IMR-90 (cell line): ENCODE data around the gene GRID2IP. TPM values are rescaled to one million over a fixed set of nuclear protein-coding genes. Genes with fewer than 3 reads are reported as not detected.

Source experiments
- ATAC-seq: fragments of 200-7000 bp; cut with Tn5 transposase; 2 replicates; pipeline ENCODE4 v1.9.1; 2020; ENCODE audit warnings: low read depth, mild to moderate bottlenecking, moderate library complexity
- BruUV-seq: library from RNA; stranded (reverse); fragments of 400-500 nt; replicated peaks from 2 replicates; lab custom pipeline; 2021; lab: Mats Ljungman, UMichigan
- CTCF ChIA-PET: fragments of 300-600 bp; formaldehyde crosslinking; extraction: SDS; loops from one replicate; lab custom pipeline; 2021; ENCODE audit warnings: antibody characterized with exemption; lab: Yijun Ruan, JAX
- POLR2A ChIA-PET: fragments of 300-600 bp; sonication (Branson Sonifier 250); formaldehyde crosslinking; loops from one replicate; lab custom pipeline; 2022; ENCODE audit warnings: antibody characterized with exemption; ENCODE audit not compliant: unreplicated experiment; lab: Charles Lee
- DNase-seq: peaks from one replicate; pipeline ENCODE4 v3.0.0; 2013
- H2AFZ ChIP-seq: replicated peaks from 2 replicates; pipeline ENCODE3; 2013; ENCODE audit warnings: low read length, mild to moderate bottlenecking; ENCODE audit not compliant: poor library complexity
- H2AK5ac ChIP-seq: 2 replicates; pipeline ENCODE4 v1.6.1; 2013; ENCODE audit warnings: low read depth, low read length, inconsistent platforms
- H2AK9ac ChIP-seq: replicated peaks from 2 replicates; pipeline ENCODE3; 2013; ENCODE audit warnings: mild to moderate bottlenecking, low read depth, low read length, moderate library complexity; ENCODE audit not compliant: poor library complexity
- H2BK120ac ChIP-seq: 2 replicates; pipeline ENCODE4 v1.6.1; 2013; ENCODE audit warnings: low read depth, low read length, inconsistent platforms
- H2BK15ac ChIP-seq: 3 replicates; pipeline ENCODE4 v1.6.1; 2013; ENCODE audit warnings: low read depth, low read length, inconsistent platforms
- H2BK20ac ChIP-seq: 2 replicates; pipeline ENCODE4 v1.6.1; 2013; ENCODE audit warnings: low read depth, mild to moderate bottlenecking, inconsistent platforms, low read length, moderate library complexity
- H2BK5ac ChIP-seq: 2 replicates; pipeline ENCODE4 v1.6.1; 2013; ENCODE audit warnings: mild to moderate bottlenecking, low read depth, low read length, inconsistent platforms; ENCODE audit not compliant: poor library complexity, severe bottlenecking
- H3K14ac ChIP-seq: replicated peaks from 2 replicates; pipeline ENCODE4 v1.6.1; 2013; ENCODE audit warnings: low read depth, low read length, inconsistent platforms
- H3K18ac ChIP-seq: 2 replicates; pipeline ENCODE4 v1.6.1; 2013; ENCODE audit warnings: low read depth, low read length, control low read depth
- H3K23ac ChIP-seq: 2 replicates; pipeline ENCODE4 v1.6.1; 2013; ENCODE audit warnings: low read depth, low read length, inconsistent platforms
- H3K27ac ChIP-seq: 2 replicates; pipeline ENCODE4 v1.5.1; 2013; ENCODE audit warnings: mild to moderate bottlenecking, control low read depth, low read length; ENCODE audit not compliant: insufficient read depth
- H3K27me3 ChIP-seq: 2 replicates; pipeline ENCODE4 v1.6.1; 2013; ENCODE audit warnings: low read length; ENCODE audit not compliant: control insufficient read depth, insufficient read depth
- H3K36me3 ChIP-seq: 2 replicates; pipeline ENCODE4 v1.6.1; 2013; ENCODE audit warnings: low read length, mixed read lengths; ENCODE audit not compliant: control insufficient read depth, insufficient read depth
- H3K4ac ChIP-seq: 2 replicates; pipeline ENCODE4 v1.6.1; 2013; ENCODE audit warnings: low read depth, low read length, inconsistent platforms
- H3K4me1 ChIP-seq: 2 replicates; pipeline ENCODE4 v1.6.1; 2013; ENCODE audit warnings: low read length, mixed read lengths; ENCODE audit not compliant: control insufficient read depth, insufficient read depth
- H3K4me2 ChIP-seq: 2 replicates; pipeline ENCODE4 v1.6.1; 2013; ENCODE audit warnings: low read depth, mild to moderate bottlenecking, control low read depth, low read length, moderate library complexity
- H3K4me3 ChIP-seq: 2 replicates; pipeline ENCODE4 v1.5.1; 2013; ENCODE audit warnings: low read depth, mild to moderate bottlenecking, control low read depth, low read length, moderate library complexity; ENCODE audit not compliant: insufficient read depth
- H3K56ac ChIP-seq: 2 replicates; pipeline ENCODE4 v1.6.1; 2013; ENCODE audit warnings: low read length, inconsistent platforms; ENCODE audit not compliant: insufficient read depth; ENCODE audit errors: extremely low read depth
- H3K79me1 ChIP-seq, 2 experiments: 2 replicates each; pipeline ENCODE4 v1.6.1; 2013; ENCODE audit warnings: low read length in 2 of 2, inconsistent platforms in 1 of 2, low read depth in 1 of 2
- H3K9ac ChIP-seq: 2 replicates; pipeline ENCODE4 v1.6.1; 2013; ENCODE audit warnings: low read depth, low read length, control low read depth
- H3K9me1 ChIP-seq: 2 replicates; pipeline ENCODE4 v1.6.1; 2013; ENCODE audit warnings: low read length, inconsistent platforms; ENCODE audit not compliant: insufficient read depth
- H3K9me3 ChIP-seq: 2 replicates; pipeline ENCODE4 v1.6.1; 2013; ENCODE audit warnings: low read length; ENCODE audit not compliant: control insufficient read depth, insufficient read depth
- H4K20me1 ChIP-seq: 2 replicates; pipeline ENCODE4 v1.6.1; 2013; ENCODE audit warnings: low read length, inconsistent platforms; ENCODE audit not compliant: insufficient read depth
- H4K5ac ChIP-seq: 2 replicates; pipeline ENCODE4 v1.6.1; 2013; ENCODE audit warnings: mild to moderate bottlenecking, low read depth, low read length, control low read depth
- H4K8ac ChIP-seq, 2 experiments: 2 replicates each; pipeline ENCODE4 v1.6.1; 2013; ENCODE audit warnings: low read depth in 2 of 2, low read length in 2 of 2, control low read depth in 1 of 2, inconsistent platforms in 1 of 2
- H4K91ac ChIP-seq: 2 replicates; pipeline ENCODE4 v1.6.1; 2013; ENCODE audit warnings: low read depth, low read length, inconsistent platforms; ENCODE audit not compliant: insufficient read depth
- BHLHE40 ChIP-seq: fragments of 150-350 bp; IDR thresholded peaks from 2 replicates; pipeline ENCODE4 v1.6.1; 2016; ENCODE audit warnings: mild to moderate bottlenecking, low read depth, low read length
- FOS ChIP-seq: fragments of 150-350 bp; IDR thresholded peaks from 2 replicates; pipeline ENCODE4 v1.6.1; 2016; ENCODE audit warnings: low read depth, low read length
- POLR2A ChIP-seq: IDR thresholded peaks from 2 replicates; pipeline ENCODE4 v1.6.1; 2012; ENCODE audit warnings: mild to moderate bottlenecking, low read depth, low read length
- RAD21 ChIP-seq: IDR thresholded peaks from 2 replicates; pipeline ENCODE4 v1.6.1; 2012; ENCODE audit warnings: low read length, improper control_type of control experiment
- RCOR1 ChIP-seq: IDR thresholded peaks from 2 replicates; pipeline ENCODE4 v1.6.1; 2012; ENCODE audit warnings: mild to moderate bottlenecking, low read length, improper control_type of control experiment; ENCODE audit not compliant: insufficient replicate concordance
- RFX5 ChIP-seq: IDR thresholded peaks from 2 replicates; pipeline ENCODE4 v1.8.0; 2012; ENCODE audit warnings: low read depth, mild to moderate bottlenecking, low read length, moderate library complexity
- SMC3 ChIP-seq: fragments of 150-350 bp; IDR thresholded peaks from 2 replicates; pipeline ENCODE4 v1.6.1; 2016; ENCODE audit warnings: low read depth, mild to moderate bottlenecking, antibody characterized with exemption, low read length, moderate library complexity
- WGBS, 2 experiments: methylation state at CpG; one replicate each; pipeline versions ENCODE4 v1.1.5 to v1.1.7; 2013; ENCODE audit warnings: missing lambda C conversion rate in 2 of 2; ENCODE audit not compliant: insufficient read length in 1 of 2; ENCODE audit errors: extremely low coverage in 2 of 2; 5-methylcytosine and 5-hydroxymethylcytosine counted together
- dilution Hi-C: fragments of 300-500 bp; cut with HindIII; formaldehyde crosslinking; loops from one replicate; pipeline ENCODE4 v1.14.3; 2018; ENCODE audit warnings: low sequenced_read_pairs; ENCODE audit not compliant: unreplicated experiment
- in situ Hi-C: fragments of 300-500 bp; cut with MboI; formaldehyde crosslinking; loops from 3 replicates; pipeline ENCODE4 v1.14.3; 2019; ENCODE audit warnings: low sequenced_read_pairs, inconsistent platforms, mixed read lengths
- intact Hi-C: fragments of 100-400 bp; cut with micrococcal nuclease; formaldehyde crosslinking; loops from 2 replicates; pipeline ENCODE4 v1.10.0; 2022
- polyA plus RNA-seq, 3 experiments: library from polyadenylated mRNA; depleted of rRNA; stranded (reverse); fragments of >200 nt; gene quantifications; 2 replicates each; pipeline ENCODE4 v1.2.3, GENCODE V29; 2012; ENCODE audit warnings: low replicate concordance in 1 of 3
- total RNA-seq: library from RNA; depleted of rRNA; stranded (reverse); fragments of >200 nt; gene quantifications from 2 replicates; pipeline ENCODE4 v1.2.3, GENCODE V29; 2012
- TF ChIP-seq, protein P1 (sequence below): conservative IDR thresholded peaks from 2 replicates; pipeline ENCODE4 v1.5.1; 2012; ENCODE audit warnings: mild to moderate bottlenecking, low read depth, low read length, improper control_type of control experiment
- TF ChIP-seq, protein P2 (sequence below): fragments of 150-350 bp; IDR thresholded peaks from 2 replicates; pipeline ENCODE4 v1.6.1; 2017; ENCODE audit warnings: mild to moderate bottlenecking, antibody characterized with exemption, low read length, low read depth
- TF ChIP-seq, protein P3 (sequence below): fragments of 150-350 bp; IDR thresholded peaks from 2 replicates; pipeline ENCODE4 v1.6.1; 2016; ENCODE audit warnings: low read depth, mild to moderate bottlenecking, low read length, moderate library complexity, borderline replicate concordance

Gene GRID2IP
- total and polyA plus RNA-seq, 2 of the 4 experiments (the other 2 are of a cell fraction): not detected

DNA sequence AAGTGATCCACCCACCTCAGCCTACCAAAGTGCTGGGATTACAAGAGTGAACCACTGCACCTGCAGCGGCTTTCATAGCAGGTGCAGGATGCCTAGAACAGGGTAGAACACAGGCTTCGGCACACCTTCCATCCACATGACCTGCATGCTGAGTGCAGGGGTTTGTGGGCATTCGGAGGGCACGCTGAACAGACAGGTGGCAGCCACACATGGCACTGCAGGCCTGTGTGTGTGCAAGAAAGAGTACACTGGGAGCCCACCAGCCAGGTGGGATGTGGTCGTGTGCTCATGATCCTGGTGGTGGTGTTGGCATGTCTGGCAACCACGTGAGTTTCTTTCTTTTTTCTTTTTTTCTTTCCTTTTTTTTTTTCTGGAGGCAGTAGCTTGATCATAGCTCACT, 38.4 kb downstream of the GRID2IP start:
- Histone ChIP-seq H3K23ac (no peak overlapping the region), H3K4me3 (no peak overlapping the region), H3K9me3 (no peaks in the 10 kb centered on the region), H2AFZ (no peak overlapping the region), H2BK20ac (no peak overlapping the region), H4K8ac (no peak overlapping the region), H2BK5ac (no peak overlapping the region), H4K20me1 (no peaks in the 10 kb centered on the region), H3K14ac (no peak overlapping the region), H2AK9ac (no peak overlapping the region), H3K56ac (no peak overlapping the region), H2AK5ac (no peak overlapping the region), H3K9ac (no peak overlapping the region), H3K4me2 (no peak overlapping the region), H3K27me3 (no peaks in the 10 kb centered on the region), H4K5ac (no peak overlapping the region), H3K4me1 (no peaks in the 10 kb centered on the region), H3K4ac (no peak overlapping the region), H2BK15ac (no peak overlapping the region), H3K36me3 (no peaks in the 10 kb centered on the region), H2BK120ac (no peak overlapping the region), H3K18ac (no peak overlapping the region), H3K9me1 (no peaks in the 10 kb centered on the region), H3K27ac (no peak overlapping the region), H4K91ac (no peak overlapping the region), H3K79me1 (no peaks in the 10 kb centered on the region)
- TF ChIP-seq RCOR1: no peak
- no peak for TF ChIP-seq RAD21
- no peak for TF ChIP-seq RFX5
- no peak for TF ChIP-seq BHLHE40
- TF ChIP-seq, protein P1, sequence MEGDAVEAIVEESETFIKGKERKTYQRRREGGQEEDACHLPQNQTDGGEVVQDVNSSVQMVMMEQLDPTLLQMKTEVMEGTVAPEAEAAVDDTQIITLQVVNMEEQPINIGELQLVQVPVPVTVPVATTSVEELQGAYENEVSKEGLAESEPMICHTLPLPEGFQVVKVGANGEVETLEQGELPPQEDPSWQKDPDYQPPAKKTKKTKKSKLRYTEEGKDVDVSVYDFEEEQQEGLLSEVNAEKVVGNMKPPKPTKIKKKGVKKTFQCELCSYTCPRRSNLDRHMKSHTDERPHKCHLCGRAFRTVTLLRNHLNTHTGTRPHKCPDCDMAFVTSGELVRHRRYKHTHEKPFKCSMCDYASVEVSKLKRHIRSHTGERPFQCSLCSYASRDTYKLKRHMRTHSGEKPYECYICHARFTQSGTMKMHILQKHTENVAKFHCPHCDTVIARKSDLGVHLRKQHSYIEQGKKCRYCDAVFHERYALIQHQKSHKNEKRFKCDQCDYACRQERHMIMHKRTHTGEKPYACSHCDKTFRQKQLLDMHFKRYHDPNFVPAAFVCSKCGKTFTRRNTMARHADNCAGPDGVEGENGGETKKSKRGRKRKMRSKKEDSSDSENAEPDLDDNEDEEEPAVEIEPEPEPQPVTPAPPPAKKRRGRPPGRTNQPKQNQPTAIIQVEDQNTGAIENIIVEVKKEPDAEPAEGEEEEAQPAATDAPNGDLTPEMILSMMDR: no peak
- TF ChIP-seq, protein P2, sequence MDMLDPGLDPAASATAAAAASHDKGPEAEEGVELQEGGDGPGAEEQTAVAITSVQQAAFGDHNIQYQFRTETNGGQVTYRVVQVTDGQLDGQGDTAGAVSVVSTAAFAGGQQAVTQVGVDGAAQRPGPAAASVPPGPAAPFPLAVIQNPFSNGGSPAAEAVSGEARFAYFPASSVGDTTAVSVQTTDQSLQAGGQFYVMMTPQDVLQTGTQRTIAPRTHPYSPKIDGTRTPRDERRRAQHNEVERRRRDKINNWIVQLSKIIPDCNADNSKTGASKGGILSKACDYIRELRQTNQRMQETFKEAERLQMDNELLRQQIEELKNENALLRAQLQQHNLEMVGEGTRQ: no peak
- TF ChIP-seq SMC3: no peak
- TF ChIP-seq POLR2A: no peak
- no peak for TF ChIP-seq FOS
- TF ChIP-seq, protein P3, sequence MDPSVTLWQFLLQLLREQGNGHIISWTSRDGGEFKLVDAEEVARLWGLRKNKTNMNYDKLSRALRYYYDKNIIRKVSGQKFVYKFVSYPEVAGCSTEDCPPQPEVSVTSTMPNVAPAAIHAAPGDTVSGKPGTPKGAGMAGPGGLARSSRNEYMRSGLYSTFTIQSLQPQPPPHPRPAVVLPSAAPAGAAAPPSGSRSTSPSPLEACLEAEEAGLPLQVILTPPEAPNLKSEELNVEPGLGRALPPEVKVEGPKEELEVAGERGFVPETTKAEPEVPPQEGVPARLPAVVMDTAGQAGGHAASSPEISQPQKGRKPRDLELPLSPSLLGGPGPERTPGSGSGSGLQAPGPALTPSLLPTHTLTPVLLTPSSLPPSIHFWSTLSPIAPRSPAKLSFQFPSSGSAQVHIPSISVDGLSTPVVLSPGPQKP: no peak
- BruUV-seq: no TSS peak
- dilution Hi-C loops: no loop called here
- ATAC-seq (no peak), DNase-seq (no peak)
- no CpG with 5 or more reads among the region's 6 CpGs for WGBS, 2 experiments
- ChIA-PET POLR2A (no interaction called here), CTCF (no interaction called here)
- in situ Hi-C loops: no loop called here
- intact Hi-C loops: no loop called here
